ENCODE data around the gene KDM4C.

The KDM4C gene

GRCh38 chr9:6909181-6909580, 151.4 kb downstream of the KDM4C start:
- DNase-seq, result no peak

GRCh38 chr9:6910032-6910431, 152.3 kb downstream of the KDM4C start:
- no peak for DNase-seq

GRCh38 chr9:6910497-6910896, 152.7 kb downstream of the KDM4C start:
- no peak for DNase-seq

- DNase-seq, result no peak
Observed at GRCh38 chr9:6911901-6912638, 154.3 kb downstream of the KDM4C start.

GRCh38 chr9:6915635-6916034, 157.9 kb downstream of the KDM4C start:
- DNase-seq, result no peak

GRCh38 chr9:6917162-6917561, 159.4 kb downstream of the KDM4C start:
- DNase-seq, result no peak

GRCh38 chr9:6920041-6920440, 162.3 kb downstream of the KDM4C start:
- no peak for DNase-seq

- DNase-seq, result no peak
Observed at GRCh38 chr9:6921315-6921714, 163.5 kb downstream of the KDM4C start.

- DNase-seq, result no peak
Observed at GRCh38 chr9:6922124-6922676, 164.4 kb downstream of the KDM4C start.

GRCh38 chr9:6922680-6923079, 164.9 kb downstream of the KDM4C start:
- DNase-seq, result no peak

- no peak for DNase-seq
Observed at GRCh38 chr9:6923086-6923485, 165.3 kb downstream of the KDM4C start.

- DNase-seq, result no peak
Observed at GRCh38 chr9:6924149-6924548, 166.4 kb downstream of the KDM4C start.

GRCh38 chr9:6924988-6925563, 167.3 kb downstream of the KDM4C start:
- DNase-seq, result no peak

GRCh38 chr9:6925836-6926235, 168.1 kb downstream of the KDM4C start:
- DNase-seq, result no peak

GRCh38 chr9:6926436-6926835, 168.7 kb downstream of the KDM4C start:
- DNase-seq, result no peak

GRCh38 chr9:6927838-6928237, 170.1 kb downstream of the KDM4C start:
- no peak for DNase-seq

- DNase-seq, result no peak
Observed at GRCh38 chr9:6928863-6929262, 171.1 kb downstream of the KDM4C start.

- no peak for DNase-seq
Observed at GRCh38 chr9:6929441-6930215, 171.9 kb downstream of the KDM4C start.

GRCh38 chr9:6930827-6931226, 173.1 kb downstream of the KDM4C start:
- DNase-seq, result no peak

GRCh38 chr9:6931913-6932312, 174.1 kb downstream of the KDM4C start:
- peak; percentile 9 for DNase-seq

- no peak for DNase-seq
Observed at GRCh38 chr9:6936103-6936502, 178.3 kb downstream of the KDM4C start.

- DNase-seq, result no peak
Observed at GRCh38 chr9:6937209-6937608, 179.4 kb downstream of the KDM4C start.

- no peak for DNase-seq
Observed at GRCh38 chr9:6938447-6938846, 180.7 kb downstream of the KDM4C start.

- DNase-seq, result no peak
Observed at GRCh38 chr9:6938873-6939272, 181.1 kb downstream of the KDM4C start.
